ENCODE results near the gene TRIM29.

TRIM29 gene

GRCh38 chr11:120106354-120107150, 31.4 kb downstream of the TRIM29 start:
- no peak overlapping the region for H3K4me3 ChIP-seq (replicated peaks in 1 of 2; ENCODE audit: low read depth in 2 of 2, low read length in 2 of 2)
- no peak for DNase-seq (ENCODE audit: low read depth in 2 of 2)
- TF ChIP-seq CTCF (IDR thresholded peaks at IDR 0.05; ENCODE audit: low read depth, low read length) = no peak

GRCh38 chr11:120105576-120105975, 32.3 kb downstream of the TRIM29 start:
- no peak for DNase-seq (ENCODE audit: low read depth in 2 of 2)
- no peak for TF ChIP-seq CTCF (IDR thresholded peaks at IDR 0.05; ENCODE audit: low read depth, low read length)
- no peak overlapping the region for H3K4me3 ChIP-seq (replicated peaks in 1 of 2; ENCODE audit: low read depth in 2 of 2, low read length in 2 of 2)

- H3K4me3 ChIP-seq (replicated peaks in 1 of 2; ENCODE audit: low read depth in 2 of 2, low read length in 2 of 2) = no peak overlapping the region
- TF ChIP-seq CTCF (IDR thresholded peaks at IDR 0.05; ENCODE audit: low read depth, low read length) = no peak
- DNase-seq (ENCODE audit: low read depth in 2 of 2) = no peak
These were observed 33.8 kb downstream of the TRIM29 start for GRCh38 chr11:120104041-120104565.

- no peak for TF ChIP-seq CTCF (IDR thresholded peaks at IDR 0.05; ENCODE audit: low read depth, low read length)
- H3K4me3 ChIP-seq (replicated peaks in 1 of 2; ENCODE audit: low read depth in 2 of 2, low read length in 2 of 2) = no peak overlapping the region
- no peak for DNase-seq (ENCODE audit: low read depth in 2 of 2)
These were observed 35.1 kb downstream of the TRIM29 start for GRCh38 chr11:120102864-120103122.

- H3K4me3 ChIP-seq (replicated peaks in 1 of 2; ENCODE audit: low read depth in 2 of 2, low read length in 2 of 2) = no peak overlapping the region
- TF ChIP-seq CTCF (IDR thresholded peaks at IDR 0.05; ENCODE audit: low read depth, low read length) = no peak
- no peak for DNase-seq (ENCODE audit: low read depth in 2 of 2)
These were observed 35.7 kb downstream of the TRIM29 start for GRCh38 chr11:120102050-120102863.

- no peak for DNase-seq (ENCODE audit: low read depth in 2 of 2)
- H3K4me3 ChIP-seq (replicated peaks in 1 of 2; ENCODE audit: low read depth in 2 of 2, low read length in 2 of 2) = no peak overlapping the region
- no peak for TF ChIP-seq CTCF (IDR thresholded peaks at IDR 0.05; ENCODE audit: low read depth, low read length)
These were observed 39.4 kb downstream of the TRIM29 start for GRCh38 chr11:120098503-120099020.
